IMR-90 (cell line): ENCODE data around the gene NOXA1.

ENCODE experiments used
- CTCF ChIP-seq: conservative IDR thresholded peaks from 2 replicates; pipeline ENCODE4 v1.5.1; 2012; ENCODE audit warnings: mild to moderate bottlenecking, low read depth, low read length, improper control_type of control experiment
- MAZ ChIP-seq: IDR thresholded peaks from 2 replicates; pipeline ENCODE4 v1.6.1; 2012; ENCODE audit warnings: low read depth, mild to moderate bottlenecking, low read length, improper control_type of control experiment, moderate library complexity, borderline replicate concordance
- MXI1 ChIP-seq: IDR thresholded peaks from 2 replicates; pipeline ENCODE4 v1.6.1; 2012; ENCODE audit warnings: low read depth, mild to moderate bottlenecking, low read length, moderate library complexity, borderline replicate concordance
- POLR2A ChIP-seq: IDR thresholded peaks from 2 replicates; pipeline ENCODE4 v1.6.1; 2012; ENCODE audit warnings: mild to moderate bottlenecking, low read depth, low read length
- RAD21 ChIP-seq: IDR thresholded peaks from 2 replicates; pipeline ENCODE4 v1.6.1; 2012; ENCODE audit warnings: low read length, improper control_type of control experiment
- RCOR1 ChIP-seq: IDR thresholded peaks from 2 replicates; pipeline ENCODE4 v1.6.1; 2012; ENCODE audit warnings: mild to moderate bottlenecking, low read length, improper control_type of control experiment; ENCODE audit not compliant: insufficient replicate concordance
- RFX5 ChIP-seq: IDR thresholded peaks from 2 replicates; pipeline ENCODE4 v1.8.0; 2012; ENCODE audit warnings: low read depth, mild to moderate bottlenecking, low read length, moderate library complexity
- SMC3 ChIP-seq: fragments of 150-350 bp; IDR thresholded peaks from 2 replicates; pipeline ENCODE4 v1.6.1; 2016; ENCODE audit warnings: low read depth, mild to moderate bottlenecking, antibody characterized with exemption, low read length, moderate library complexity

- TF ChIP-seq CTCF (no peak), MXI1 (no peak), POLR2A (no peak), RAD21 (no peak), RFX5 (no peak), SMC3 (no peak), MAZ (no peak), RCOR1 (no peak)
These were observed 41.3 kb downstream of the NOXA1 start for GRCh38 chr9:137464291-137464999.
